ENCODE results near the gene CLK3.

- TF ChIP-seq ZNF184 (tag by site-specific recombination; IDR thresholded peaks at IDR 0.05), result no peak
- TF ChIP-seq CTCF (tag by site-specific recombination; IDR thresholded peaks at IDR 0.05), result no peak
- TF ChIP-seq PATZ1 (tag by site-specific recombination; IDR thresholded peaks at IDR 0.05), result no peak
- TF ChIP-seq ZNF174 (tag by site-specific recombination; IDR thresholded peaks at IDR 0.05), result no peak
- TF ChIP-seq ZNF366 (tag by site-specific recombination; conservative IDR thresholded peaks at IDR 0.05), result no peak
- no peak for TF ChIP-seq ZSCAN16 (tag by site-specific recombination; IDR thresholded peaks at IDR 0.05)
- no peak for TF ChIP-seq KLF10 (tag by site-specific recombination; IDR thresholded peaks at IDR 0.05)
- no peak for TF ChIP-seq ZNF140 (tag by site-specific recombination; IDR thresholded peaks at IDR 0.05)
- no peak for TF ChIP-seq SALL2 (tag by site-specific recombination; IDR thresholded peaks at IDR 0.05; ENCODE audit: borderline replicate concordance)
- no peak for TF ChIP-seq HOXC10 (CRISPR knock-in tag; IDR thresholded peaks at IDR 0.05)
- TF ChIP-seq SETDB1 (IDR thresholded peaks at IDR 0.05; ENCODE audit: insufficient read length, low read length), result no peak
Observed at GRCh38 chr15:74592222-74592621, 23.4 kb upstream of the CLK3 start.

All from HEK293 (cell line).